SK-N-SH treated with all-trans-retinoic acid at 6 μM for 48 hours (cell line): ENCODE measurements around the gene OBSCN.

Experiments used
- GLIS3 ChIP-seq: fragments of 250-450 bp; sonication (Bioruptor Pico); IDR thresholded peaks from 2 replicates; pipeline ENCODE4 v1.5.0; 2020; ENCODE audit warnings: mild to moderate bottlenecking, moderate library complexity
- ISL1 ChIP-seq: fragments of 250-450 bp; sonication (Bioruptor Pico); IDR thresholded peaks from 2 replicates; pipeline ENCODE4 v2.1.2; 2022; ENCODE audit warnings: mild to moderate bottlenecking, moderate library complexity
- TOX ChIP-seq: fragments of 250-450 bp; sonication (Bioruptor Pico); IDR thresholded peaks from 2 replicates; pipeline ENCODE4 v1.8.0; 2021; ENCODE audit warnings: mild to moderate bottlenecking, moderate library complexity, borderline replicate concordance
- ZFP30 ChIP-seq: fragments of 450-650 bp; formaldehyde crosslinking; IDR thresholded peaks from 2 replicates; pipeline ENCODE4 v1.5.0; 2022; ENCODE audit warnings: mild to moderate bottlenecking, moderate library complexity
- ZNF70 ChIP-seq: fragments of 450-650 bp; formaldehyde crosslinking; IDR thresholded peaks from 2 replicates; pipeline ENCODE4 v1.5.0; 2020; ENCODE audit warnings: mild to moderate bottlenecking, moderate library complexity

DNA sequence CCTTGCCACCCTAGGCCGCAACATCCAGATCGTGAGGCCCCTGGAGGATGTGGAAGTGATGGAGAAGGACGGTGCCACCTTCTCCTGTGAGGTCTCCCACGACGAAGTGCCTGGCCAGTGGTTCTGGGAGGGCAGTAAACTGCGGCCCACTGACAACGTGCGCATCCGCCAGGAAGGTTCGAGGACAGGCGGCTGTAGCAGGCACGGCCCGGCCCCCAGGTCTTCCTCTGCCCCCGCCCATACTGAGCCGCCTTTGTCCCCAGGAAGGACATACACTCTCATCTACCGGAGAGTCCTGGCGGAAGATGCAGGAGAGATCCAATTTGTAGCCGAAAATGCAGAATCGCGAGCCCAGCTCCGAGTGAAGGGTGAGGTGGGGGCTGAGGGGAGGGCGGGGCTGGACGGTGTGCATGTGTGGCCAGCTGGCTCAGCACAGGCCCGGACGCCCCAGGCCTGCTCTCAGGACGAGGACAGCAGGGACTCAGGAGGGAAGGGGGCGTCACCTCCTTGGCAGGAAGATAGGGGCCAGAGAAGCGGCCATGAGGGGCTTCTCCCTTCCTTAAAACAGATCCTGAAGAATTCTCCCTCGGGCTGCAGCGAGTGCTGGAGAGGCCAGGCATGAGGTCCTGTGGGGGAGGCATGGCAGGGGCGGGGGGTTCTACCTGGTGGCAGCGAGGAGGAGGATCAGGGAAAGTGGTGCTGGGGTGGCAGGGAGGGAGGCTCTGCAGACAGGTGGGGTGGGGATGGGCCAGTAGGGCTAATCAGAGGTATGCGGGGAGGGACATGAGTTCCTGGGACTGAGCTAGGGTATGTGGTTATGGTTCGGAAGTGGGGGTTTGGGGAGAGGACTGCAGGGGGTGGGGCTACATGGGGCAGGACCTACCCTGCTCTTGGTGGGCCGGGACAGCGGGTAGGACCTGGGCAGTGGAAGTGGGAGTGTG is 69.9 kb downstream of the OBSCN start:
- TF ChIP-seq ZNF70 (CRISPR knock-in tag), result no peak
- no peak for TF ChIP-seq ISL1 (CRISPR knock-in tag)
- TF ChIP-seq ZFP30 (CRISPR knock-in tag), result no peak
- TF ChIP-seq TOX, result no peak
- no peak for TF ChIP-seq GLIS3 (CRISPR knock-in tag)
